DND-41 (cell line): ENCODE data around the gene SOWAHA.

Experiments
- ATAC-seq: fragments of 200-7000 bp; cut with Tn5 transposase; 3 replicates; pipeline ENCODE4 v1.9.1; 2021; ENCODE audit warnings: low read depth; ENCODE audit not compliant: insufficient read depth
- DNase-seq: peaks from one replicate; pipeline ENCODE4 v3.0.0-alpha.2; 2020
- H2AFZ ChIP-seq: 2 replicates; pipeline ENCODE4 v1.6.0; 2012; ENCODE audit warnings: low read depth, low read length
- H3K27ac ChIP-seq: 2 replicates; pipeline ENCODE4 v1.5.1; 2012; ENCODE audit warnings: low read length, inconsistent platforms
- H3K27me3 ChIP-seq: fragments of 200-600 bp; sonication (generic); 2 replicates; pipeline ENCODE4 v1.6.0; 2012; ENCODE audit warnings: low read length, mild to moderate bottlenecking, inconsistent platforms; ENCODE audit not compliant: insufficient read depth, poor library complexity
- H3K36me3 ChIP-seq: 2 replicates; pipeline ENCODE4 v1.5.1; 2012; ENCODE audit warnings: low read length, inconsistent platforms; ENCODE audit not compliant: insufficient read depth
- H3K4me1 ChIP-seq: 2 replicates; pipeline ENCODE4 v1.5.1; 2012; ENCODE audit warnings: mild to moderate bottlenecking, low read length; ENCODE audit not compliant: insufficient read depth
- H3K4me2 ChIP-seq: 2 replicates; pipeline ENCODE4 v1.6.0; 2012; ENCODE audit warnings: mild to moderate bottlenecking, moderate library complexity, low read length, inconsistent platforms; ENCODE audit not compliant: insufficient read depth
- H3K4me3 ChIP-seq, 2 experiments: fragments of 200-600 bp in 1 of 2; shearing (Covaris generic) in 1 of 2; 2 replicates each; pipeline ENCODE4 v1.5.1; 2012 to 2016; ENCODE audit warnings: inconsistent platforms in 2 of 2, low read length in 2 of 2, mild to moderate bottlenecking in 2 of 2, low read depth in 1 of 2, moderate library complexity in 1 of 2
- H3K79me2 ChIP-seq: 2 replicates; pipeline ENCODE4 v1.6.0; 2012; ENCODE audit warnings: low read length, inconsistent platforms; ENCODE audit not compliant: insufficient read depth
- H3K9ac ChIP-seq: 2 replicates; pipeline ENCODE4 v1.6.0; 2012; ENCODE audit warnings: low read depth, mild to moderate bottlenecking, inconsistent platforms, low read length, moderate library complexity
- H3K9me3 ChIP-seq: 2 replicates; pipeline ENCODE4 v1.5.1; 2012; ENCODE audit warnings: low read length, moderate library complexity, mild to moderate bottlenecking, inconsistent platforms; ENCODE audit not compliant: insufficient read depth, severe bottlenecking
- H4K20me1 ChIP-seq: 2 replicates; pipeline ENCODE4 v1.6.0; 2012; ENCODE audit warnings: low read length; ENCODE audit not compliant: insufficient read depth
- EZH2 ChIP-seq: IDR thresholded peaks from 3 replicates; pipeline ENCODE4 v1.6.1; 2012; ENCODE audit warnings: borderline replicate concordance, low read depth, mild to moderate bottlenecking, moderate library complexity, low read length, inconsistent platforms; ENCODE audit not compliant: severe bottlenecking
- TF ChIP-seq, protein P1 (sequence below): IDR thresholded peaks from 2 replicates; pipeline ENCODE4 v1.5.1; 2012; ENCODE audit warnings: borderline replicate concordance, low read length, moderate library complexity, mild to moderate bottlenecking; ENCODE audit not compliant: poor library complexity, severe bottlenecking; ENCODE audit errors: extremely low read depth

Gene SOWAHA

DNA sequence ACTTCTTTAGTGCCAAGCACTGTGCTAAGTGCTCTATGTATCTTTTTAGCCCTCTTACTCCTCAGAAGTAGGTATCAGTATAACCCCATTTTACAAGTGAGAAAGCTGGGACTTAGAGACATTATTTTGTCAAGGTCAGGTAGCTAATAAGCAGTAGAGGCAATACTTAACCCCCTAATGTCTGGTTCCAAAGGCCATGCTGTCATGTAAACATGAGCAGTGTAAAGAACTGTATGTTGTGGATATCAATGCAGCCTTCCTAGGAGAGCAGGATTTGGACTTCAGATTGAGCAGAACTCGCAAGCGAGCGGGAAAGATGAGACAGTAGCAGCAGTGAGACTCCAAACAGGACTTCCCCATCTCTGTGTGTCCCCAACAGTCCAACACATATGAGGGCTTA lies 21.0 kb downstream of the SOWAHA start:
- Histone ChIP-seq H4K20me1 (no peaks in the 10 kb centered on the region), H3K4me3 (no peak overlapping the region), H3K9me3 (no peaks in the 10 kb centered on the region), H3K79me2 (no peaks in the 10 kb centered on the region), H3K4me2 (no peak overlapping the region), H2AFZ (no peak overlapping the region), H3K36me3 (no peaks in the 10 kb centered on the region; the same call in 1 of the 2 replicates), H3K9ac (no peak overlapping the region), H3K27ac (no peak overlapping the region), H3K4me1 (peaks cover 13% of the 10 kb centered on the region), H3K27me3 (peaks cover 22% of the 10 kb centered on the region)
- ATAC-seq (no peak), DNase-seq (no peak)
- TF ChIP-seq, protein P1, sequence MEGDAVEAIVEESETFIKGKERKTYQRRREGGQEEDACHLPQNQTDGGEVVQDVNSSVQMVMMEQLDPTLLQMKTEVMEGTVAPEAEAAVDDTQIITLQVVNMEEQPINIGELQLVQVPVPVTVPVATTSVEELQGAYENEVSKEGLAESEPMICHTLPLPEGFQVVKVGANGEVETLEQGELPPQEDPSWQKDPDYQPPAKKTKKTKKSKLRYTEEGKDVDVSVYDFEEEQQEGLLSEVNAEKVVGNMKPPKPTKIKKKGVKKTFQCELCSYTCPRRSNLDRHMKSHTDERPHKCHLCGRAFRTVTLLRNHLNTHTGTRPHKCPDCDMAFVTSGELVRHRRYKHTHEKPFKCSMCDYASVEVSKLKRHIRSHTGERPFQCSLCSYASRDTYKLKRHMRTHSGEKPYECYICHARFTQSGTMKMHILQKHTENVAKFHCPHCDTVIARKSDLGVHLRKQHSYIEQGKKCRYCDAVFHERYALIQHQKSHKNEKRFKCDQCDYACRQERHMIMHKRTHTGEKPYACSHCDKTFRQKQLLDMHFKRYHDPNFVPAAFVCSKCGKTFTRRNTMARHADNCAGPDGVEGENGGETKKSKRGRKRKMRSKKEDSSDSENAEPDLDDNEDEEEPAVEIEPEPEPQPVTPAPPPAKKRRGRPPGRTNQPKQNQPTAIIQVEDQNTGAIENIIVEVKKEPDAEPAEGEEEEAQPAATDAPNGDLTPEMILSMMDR = no peak
- TF ChIP-seq EZH2 = no peak

DNA sequence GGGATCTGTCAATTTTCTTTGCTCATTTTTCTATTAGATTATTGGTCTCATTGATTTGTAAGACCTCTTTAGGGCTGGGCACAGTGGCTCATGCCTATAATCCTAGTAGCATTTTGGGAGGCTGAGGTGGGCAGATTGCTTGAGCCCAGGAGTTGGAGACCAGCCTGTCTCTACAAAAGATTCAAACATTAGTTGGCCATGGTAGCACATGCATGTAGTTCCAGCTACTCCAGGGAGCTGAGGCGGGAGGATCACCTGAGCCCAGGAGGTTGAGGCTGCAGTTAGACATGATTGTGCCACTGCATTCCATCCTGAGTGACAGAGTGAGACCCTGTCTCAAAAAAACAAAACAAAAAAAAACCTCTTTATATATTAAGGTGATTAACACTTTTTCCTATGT lies 23.8 kb downstream of the SOWAHA start:
- no peak overlapping the region for H2AFZ ChIP-seq
- no peak for ATAC-seq
- no peak overlapping the region for H3K4me2 ChIP-seq
- no peak for DNase-seq
- TF ChIP-seq, protein P1 = no peak
- TF ChIP-seq EZH2 = no peak
- no peaks in the 10 kb centered on the region for H3K9me3 ChIP-seq
- H3K4me1 ChIP-seq = no peaks in the 10 kb centered on the region
- H3K9ac ChIP-seq = no peak overlapping the region
- H3K27ac ChIP-seq = no peak overlapping the region
- H3K36me3 ChIP-seq = no peaks in the 10 kb centered on the region
- H3K27me3 ChIP-seq = no peaks in the 10 kb centered on the region
- H3K4me3 ChIP-seq = no peak overlapping the region
- no peaks in the 10 kb centered on the region for H4K20me1 ChIP-seq
- H3K79me2 ChIP-seq = no peaks in the 10 kb centered on the region

DNA sequence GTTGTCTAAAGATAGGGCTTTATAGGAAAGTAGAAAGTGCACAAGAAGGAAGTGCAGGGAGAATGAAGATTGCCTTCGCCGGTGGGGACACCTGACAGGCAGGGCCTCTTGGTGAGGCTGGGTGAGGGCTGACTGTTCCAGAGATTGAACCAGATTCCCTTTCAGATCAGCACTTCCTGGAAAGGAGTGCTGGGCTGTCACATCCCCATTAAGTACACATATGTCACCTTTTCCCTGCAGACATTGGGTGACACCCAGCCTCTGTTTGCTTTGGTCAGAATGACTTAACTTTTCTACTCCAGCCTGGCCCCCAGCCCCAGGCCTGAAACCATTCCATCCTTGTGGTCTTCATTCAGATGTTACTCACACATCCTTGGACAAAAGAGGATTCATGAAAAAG lies 24.8 kb downstream of the SOWAHA start:
- no peak overlapping the region for H2AFZ ChIP-seq
- DNase-seq (no peak), ATAC-seq (no peak)
- no peaks in the 10 kb centered on the region for H3K27me3 ChIP-seq
- H3K4me3 ChIP-seq = no peak overlapping the region
- no peaks in the 10 kb centered on the region for H3K4me1 ChIP-seq
- H4K20me1 ChIP-seq = no peaks in the 10 kb centered on the region
- TF ChIP-seq EZH2 = no peak
- TF ChIP-seq, protein P1 = no peak
- H3K36me3 ChIP-seq = no peaks in the 10 kb centered on the region
- H3K4me2 ChIP-seq = no peak overlapping the region
- no peak overlapping the region for H3K27ac ChIP-seq
- no peaks in the 10 kb centered on the region for H3K79me2 ChIP-seq
- H3K9ac ChIP-seq = no peak overlapping the region
- H3K9me3 ChIP-seq = no peaks in the 10 kb centered on the region
